BLaER1 treated with 17β-estradiol and CSF1 and Interleukin-3, amounts not matched to agents 10 nM and 100 nM (cell line): ENCODE data around the gene USB1.
A peak's percentile ranks its signal among the peaks of the same experiment; 100 is the strongest.

Experiments
- H3K27ac ChIP-seq, 11 experiments: shearing (Covaris generic); formaldehyde crosslinking; 2 replicates each; pipeline ENCODE4 v1.8.1; 2022
- H3K27me3 ChIP-seq, 11 experiments: shearing (Covaris generic); formaldehyde crosslinking; 2 replicates each; pipeline ENCODE4 v1.8.1; 2022
- H3K36me3 ChIP-seq, 11 experiments: shearing (Covaris generic); formaldehyde crosslinking; 2 replicates each; pipeline ENCODE4 v1.8.1; 2022
- H3K4me1 ChIP-seq, 10 experiments: shearing (Covaris generic); formaldehyde crosslinking; 2 replicates each; pipeline ENCODE4 v1.8.1; 2022
- H3K4me2 ChIP-seq, 11 experiments: shearing (Covaris generic); formaldehyde crosslinking; 2 replicates each; pipeline ENCODE4 v1.8.1; 2022
- H3K4me3 ChIP-seq, 10 experiments: shearing (Covaris generic); formaldehyde crosslinking; 2 replicates each; pipeline ENCODE4 v1.8.1; 2022
- H3K9ac ChIP-seq, 11 experiments: shearing (Covaris generic); formaldehyde crosslinking; 2 replicates each; pipeline ENCODE4 v1.8.1; 2022
- H3K9me3 ChIP-seq, 11 experiments: shearing (Covaris generic); formaldehyde crosslinking; replicated peaks in 1 of 11; 2 replicates each; pipeline ENCODE4 v1.8.1; 2022
- H4K20me1 ChIP-seq, 11 experiments: shearing (Covaris generic); formaldehyde crosslinking; 2 replicates each; pipeline ENCODE4 v1.8.1; 2022
- Cebpa-rat ChIP-seq, 11 experiments: shearing (Covaris generic); IDR thresholded peaks; 2 replicates each; pipeline ENCODE4 v1.8.1; 2022

USB1 gene

GRCh38 chr16:58016840-58017446 lies 15.7 kb downstream of the USB1 start:
- no peak for TF ChIP-seq Cebpa-rat (IDR thresholded peaks at IDR 0.05)
- Histone ChIP-seq H3K4me2 (no peak overlapping the region), H3K4me3 (no peak overlapping the region), H3K27me3 (no peaks in the 10 kb centered on the region), H4K20me1 (peaks cover 1 to 70% (median 21%) of the 10 kb centered on the region in 11 experiments; a peak in 18 of 22 replicates), H3K27ac (no peak overlapping the region), H3K9me3 (no peaks in the 10 kb centered on the region), H3K4me1 (peaks cover 0 to 17% (median 8%) of the 10 kb centered on the region in 10 experiments; a peak in 14 of 20 replicates), H3K9ac (peak overlapping the region in 1 of 11 experiments; percentile 32; a peak in 1 of 22 replicates), H3K36me3 (peaks cover 25 to 97% (median 57%) of the 10 kb centered on the region in 11 experiments)

DNA sequence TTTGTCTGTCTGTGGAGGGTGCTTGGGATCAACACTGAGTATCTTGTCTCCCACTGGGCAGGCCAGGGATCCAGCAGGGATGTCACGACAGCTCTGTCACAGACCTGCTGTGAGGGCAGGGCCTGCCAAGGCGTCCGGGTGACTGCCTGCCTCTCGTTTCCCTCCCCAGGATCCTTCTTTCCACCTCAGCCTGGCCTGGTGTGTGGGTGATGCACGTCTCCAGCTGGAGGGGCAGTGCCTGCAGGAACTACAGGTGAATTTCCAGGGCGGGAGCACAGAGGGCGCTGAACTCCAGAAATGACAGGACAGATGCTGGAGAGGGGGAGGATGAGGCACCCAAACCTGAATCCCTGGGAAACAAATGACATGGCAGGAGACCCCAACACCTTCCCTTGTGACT lies 17.6 kb downstream of the USB1 start:
- H3K9ac ChIP-seq: 0 out of 22 replicates have a peak overlapping the region, but pooled peaks of 1 of the 11 experiments have one; percentile 7
- no peak overlapping the region for H3K27ac ChIP-seq
- peaks cover 10 to 75% (median 32%) of the 10 kb centered on the region in 11 experiments; a peak in 18 of 22 replicates for H4K20me1 ChIP-seq
- H3K36me3 ChIP-seq: peaks cover 11 to 81% (median 42%) of the 10 kb centered on the region in 11 experiments; a peak in 20 of 22 replicates
- H3K4me1 ChIP-seq: peaks cover 13 to 30% (median 21%) of the 10 kb centered on the region in 10 experiments
- peaks cover 4 to 16% (median 13%) of the 10 kb centered on the region in 11 experiments for H3K27me3 ChIP-seq
- no peak for TF ChIP-seq Cebpa-rat (IDR thresholded peaks at IDR 0.05)
- no peak overlapping the region for H3K4me2 ChIP-seq
- H3K9me3 ChIP-seq: no peaks in the 10 kb centered on the region
- H3K4me3 ChIP-seq: no peak overlapping the region

GRCh38 chr16:58019866-58020538 lies 18.8 kb downstream of the USB1 start:
- Histone ChIP-seq H3K9me3 (no peaks in the 10 kb centered on the region), H3K27ac (no peak overlapping the region), H3K36me3 (peaks cover 11 to 69% (median 30%) of the 10 kb centered on the region in 11 experiments; a peak in 20 of 22 replicates), H3K27me3 (peaks cover 16 to 28% (median 25%) of the 10 kb centered on the region in 11 experiments), H3K4me1 (peaks cover 19 to 37% (median 27%) of the 10 kb centered on the region in 10 experiments), H3K4me2 (peak overlapping the region in 6 of 11 experiments; percentile 3 to 26 (median 19); a peak in 3 of 22 replicates), H3K4me3 (no peak overlapping the region), H4K20me1 (peaks cover 10 to 87% (median 38%) of the 10 kb centered on the region in 11 experiments; a peak in 19 of 22 replicates), H3K9ac (peak overlapping the region in 1 of 11 experiments; percentile 26; a peak in 2 of 22 replicates)
- no peak for TF ChIP-seq Cebpa-rat (IDR thresholded peaks at IDR 0.05)

GRCh38 chr16:58020628-58021521 lies 19.7 kb downstream of the USB1 start:
- H3K36me3 ChIP-seq: peaks cover 11 to 60% (median 25%) of the 10 kb centered on the region in 11 experiments; a peak in 20 of 22 replicates
- peak overlapping the region in 5 of 11 experiments; percentile 3 to 26 (median 17); a peak in 3 of 22 replicates for H3K4me2 ChIP-seq
- H3K9me3 ChIP-seq: no peaks in the 10 kb centered on the region

DNA sequence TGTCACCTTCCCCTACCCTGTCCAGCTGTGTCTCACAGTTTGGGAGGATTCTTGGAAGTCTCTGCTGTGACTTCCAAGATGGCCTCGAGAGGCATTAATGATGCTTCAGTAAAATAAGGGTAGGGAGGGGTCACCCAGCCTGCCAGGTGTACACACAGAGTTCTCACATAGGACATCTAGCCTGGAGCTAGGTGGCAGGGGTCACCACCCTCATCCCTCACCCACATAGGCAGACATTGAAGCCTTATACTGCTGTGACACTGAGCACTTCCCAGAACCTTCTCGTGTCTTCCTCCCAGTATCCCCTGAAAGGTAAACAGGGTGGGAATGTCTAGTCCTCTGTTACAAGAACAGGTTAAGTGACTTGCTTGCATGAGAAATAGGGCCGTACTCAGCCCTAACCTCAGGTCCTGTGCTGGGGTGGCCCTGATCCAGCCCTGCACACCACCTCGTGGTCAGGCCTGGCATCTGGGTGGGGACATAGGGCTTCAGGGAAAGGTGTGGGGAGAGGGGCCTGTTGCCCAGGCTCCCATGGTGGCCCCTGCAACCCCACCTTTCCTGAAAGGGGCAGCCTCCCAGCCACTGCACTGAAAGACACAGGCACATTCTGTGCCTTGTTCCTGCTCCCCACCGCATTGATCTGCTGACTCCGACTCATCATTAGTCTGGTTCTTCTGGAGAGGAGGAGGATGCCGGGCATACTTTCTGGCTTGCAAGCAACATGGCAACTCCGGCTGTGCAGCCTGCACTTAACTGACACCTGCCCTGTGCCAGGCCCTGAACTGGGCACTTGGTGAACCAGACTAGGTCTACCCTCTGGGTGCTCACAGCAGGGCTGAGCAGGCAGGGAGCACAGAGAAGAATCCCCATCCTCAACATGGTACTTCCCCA lies 20.7 kb downstream of the USB1 start:
- Histone ChIP-seq H3K9me3 (no peaks in the 10 kb centered on the region), H3K27ac (no peak overlapping the region), H3K4me3 (no peak overlapping the region), H4K20me1 (peaks cover 10 to 95% (median 50%) of the 10 kb centered on the region in 11 experiments; a peak in 21 of 22 replicates), H3K4me1 (peaks cover 34 to 53% (median 41%) of the 10 kb centered on the region in 10 experiments), H3K36me3 (peaks cover 10 to 50% (median 25%) of the 10 kb centered on the region in 11 experiments; a peak in 20 of 22 replicates), H3K9ac (no peak overlapping the region; a peak in 1 of 22 replicates), H3K4me2 (peak overlapping the region; percentile 25 to 60 (median 51); a peak in 21 of 22 replicates), H3K27me3 (peaks cover 35 to 48% (median 44%) of the 10 kb centered on the region in 11 experiments)
- TF ChIP-seq Cebpa-rat (IDR thresholded peaks at IDR 0.05): no peak

More at GRCh38 chr16:58020628-58021521, 19.7 kb downstream of the USB1 start:
- 0 out of 22 replicates have a peak overlapping the region, but pooled peaks of 1 of the 11 experiments have one; percentile 26 for H3K9ac ChIP-seq
- peaks cover 25 to 37% (median 34%) of the 10 kb centered on the region in 11 experiments for H3K27me3 ChIP-seq
- H3K4me1 ChIP-seq: peaks cover 27 to 43% (median 31%) of the 10 kb centered on the region in 10 experiments
- H3K4me3 ChIP-seq: no peak overlapping the region
- H3K27ac ChIP-seq: no peak overlapping the region
- no peak for TF ChIP-seq Cebpa-rat (IDR thresholded peaks at IDR 0.05)
- peaks cover 10 to 95% (median 42%) of the 10 kb centered on the region in 11 experiments; a peak in 19 of 22 replicates for H4K20me1 ChIP-seq

- peaks cover 6 to 41% (median 24%) of the 10 kb centered on the region in 11 experiments; a peak in 17 of 22 replicates for H3K36me3 ChIP-seq
- H3K4me2 ChIP-seq: peak overlapping the region; percentile 25 to 60 (median 51)
- peaks cover 39 to 58% (median 44%) of the 10 kb centered on the region in 10 experiments for H3K4me1 ChIP-seq
- no peaks in the 10 kb centered on the region for H3K9me3 ChIP-seq
- TF ChIP-seq Cebpa-rat (IDR thresholded peaks at IDR 0.05): no peak
- H3K4me3 ChIP-seq: no peak overlapping the region
- peaks cover 44 to 56% (median 53%) of the 10 kb centered on the region in 11 experiments for H3K27me3 ChIP-seq
- no peak overlapping the region for H3K27ac ChIP-seq
- no peak overlapping the region for H3K9ac ChIP-seq
- peaks cover 10 to 96% (median 55%) of the 10 kb centered on the region in 11 experiments; a peak in 21 of 22 replicates for H4K20me1 ChIP-seq
These were observed 21.6 kb downstream of the USB1 start for GRCh38 chr16:58022601-58023371.
